Naive thymus-derived CD4-positive, alpha-beta T cell (primary cell): ENCODE results near the gene TMEM63C. TPM values are rescaled to one million over a fixed set of nuclear protein-coding genes. Genes with fewer than 3 reads are reported as not detected.

Experiments
- ATAC-seq: fragments of 150-1000 bp; cut with Tn5 transposase; 2 replicates; pipeline ENCODE4 v1.10.0; 2021; ENCODE audit warnings: mild to moderate bottlenecking, moderate library complexity
- CTCF ChIA-PET: fragments of 350-600 bp; sonication (Branson Sonifier 250); formaldehyde crosslinking; loops from one replicate; lab custom pipeline; 2021; ENCODE audit warnings: antibody characterized with exemption; lab: Charles Lee
- POLR2A ChIA-PET: fragments of 350-600 bp; sonication (Branson Sonifier 250); formaldehyde crosslinking; loops from one replicate; lab custom pipeline; 2021; ENCODE audit warnings: antibody characterized with exemption, inconsistent platforms; lab: Charles Lee
- DNase-seq, 9 donors: peaks; one replicate each; pipeline versions ENCODE4 v3.0.0 to v3.0.0-alpha.2; 2020 to 2022; ENCODE audit warnings: mixed read lengths in 1 of 9
- H3K27ac ChIP-seq: one replicate; pipeline ENCODE4 v1.7.0; 2013; ENCODE audit warnings: mild to moderate bottlenecking, low read depth, low read length, moderate library complexity
- H3K27me3 ChIP-seq, 2 donors: one replicate each; pipeline ENCODE4 v1.7.0; 2013; ENCODE audit warnings: low read length in 2 of 2, mild to moderate bottlenecking in 2 of 2, moderate library complexity in 2 of 2; ENCODE audit not compliant: control insufficient read depth in 2 of 2, insufficient read depth in 2 of 2
- H3K36me3 ChIP-seq, 3 experiments: 1 replicate in 2 of 3; 2 replicates in 1 of 3; pipeline ENCODE4 v1.7.0; 2013; ENCODE audit warnings: low read length in 3 of 3, mild to moderate bottlenecking in 3 of 3, moderate library complexity in 1 of 3; ENCODE audit not compliant: insufficient read depth in 3 of 3, control insufficient read depth in 2 of 3
- H3K4me1 ChIP-seq, 2 donors: one replicate each; pipeline ENCODE4 v1.7.0; 2013; ENCODE audit warnings: low read length in 2 of 2, mild to moderate bottlenecking in 2 of 2, moderate library complexity in 1 of 2; ENCODE audit not compliant: control insufficient read depth in 2 of 2, insufficient read depth in 2 of 2
- H3K4me3 ChIP-seq: 2 replicates; pipeline ENCODE4 v1.7.0; 2013; ENCODE audit warnings: mild to moderate bottlenecking, low read length
- H3K9me3 ChIP-seq, 3 experiments: 1 replicate in 2 of 3; 2 replicates in 1 of 3; pipeline ENCODE4 v1.7.0; 2013; ENCODE audit warnings: low read length in 3 of 3; ENCODE audit not compliant: control insufficient read depth in 2 of 3
- H3K27ac Mint-ChIP-seq, 9 donors: one replicate each; pipeline ENCODE4 v1.8.0; 2020 to 2022; ENCODE audit warnings: mixed read lengths in 9 of 9, mild to moderate bottlenecking in 8 of 9, moderate library complexity in 5 of 9, inconsistent platforms in 2 of 9
- H3K27me3 Mint-ChIP-seq, 5 donors: one replicate each; pipeline ENCODE4 v1.8.0; 2021 to 2022; ENCODE audit warnings: mixed read lengths in 5 of 5, mild to moderate bottlenecking in 1 of 5
- H3K36me3 Mint-ChIP-seq, 5 donors: one replicate each; pipeline ENCODE4 v1.8.0; 2020 to 2022; ENCODE audit warnings: mixed read lengths in 5 of 5, mild to moderate bottlenecking in 3 of 5, inconsistent platforms in 1 of 5
- H3K4me1 Mint-ChIP-seq, 7 donors: one replicate each; pipeline ENCODE4 v1.8.0; 2020 to 2022; ENCODE audit warnings: mixed read lengths in 7 of 7, mild to moderate bottlenecking in 3 of 7, inconsistent platforms in 1 of 7
- H3K4me3 Mint-ChIP-seq, 10 donors: one replicate each; pipeline ENCODE4 v1.8.0; 2020 to 2022; ENCODE audit warnings: mild to moderate bottlenecking in 10 of 10, mixed read lengths in 10 of 10, moderate library complexity in 6 of 10, inconsistent platforms in 2 of 10
- H3K9me3 Mint-ChIP-seq, 11 donors: one replicate each; pipeline ENCODE4 v1.8.0; 2020 to 2022; ENCODE audit warnings: mixed read lengths in 11 of 11, mild to moderate bottlenecking in 4 of 11, inconsistent platforms in 1 of 11, moderate library complexity in 1 of 11
- intact Hi-C, 2 donors: fragments of 100-400 bp; cut with micrococcal nuclease; formaldehyde crosslinking; loops; one replicate each; pipeline ENCODE4 v1.15.1; 2023
- polyA plus RNA-seq, 2 donors: library from polyadenylated mRNA; unstranded; fragments of 300-500 nt; fragmentation: Illumina TruSeq; gene quantifications; one replicate each; pipeline ENCODE4 v1.2.3, GENCODE V29; 2021
- total RNA-seq, 6 experiments: library from RNA in 5 of 6; stranded (reverse) in 5 of 6; gene quantifications; 1 replicate in 5 of 6; 2 replicates in 1 of 6; pipeline ENCODE4 v1.2.3 and lab custom pipeline; 2021 to 2026

The TMEM63C gene
- total and polyA plus RNA-seq, 7 experiments from 2014 or later, result 0.46 to 4.9 (median 0.80) TPM; not detected in 2

- ChIA-PET CTCF (no interaction called here), POLR2A (no interaction called here)
- Histone ChIP-seq H3K36me3 (no peaks in the 10 kb centered on the region), H3K9me3 (no peaks in the 10 kb centered on the region), H3K4me1 (no peaks in the 10 kb centered on the region), H3K27me3 (no peaks in the 10 kb centered on the region), H3K27ac (no peak overlapping the region), H3K4me3 (no peak overlapping the region)
- Mint-ChIP-seq H3K4me3 (no peak overlapping the region), H3K9me3 (no peaks in the 10 kb centered on the region), H3K4me1 (no peaks in the 10 kb centered on the region), H3K36me3 (no peaks in the 10 kb centered on the region), H3K27me3 (peaks cover 0 to 34% (median 15%) of the 10 kb centered on the region in 5 donors), H3K27ac (no peak overlapping the region)
- intact Hi-C loops, result no loop called here
- ATAC-seq (no peak), DNase-seq (no peak)
These were observed 76.1 kb downstream of the TMEM63C start for GRCh38 chr14:77257700-77258099.

GRCh38 chr14:77258566-77258965 is 77.0 kb downstream of the TMEM63C start:
- no peaks in the 10 kb centered on the region for H3K9me3 Mint-ChIP-seq
- Histone ChIP-seq H3K36me3 (no peaks in the 10 kb centered on the region), H3K27ac (no peak overlapping the region), H3K27me3 (no peaks in the 10 kb centered on the region), H3K4me1 (no peaks in the 10 kb centered on the region), H3K4me3 (no peak overlapping the region), H3K9me3 (no peaks in the 10 kb centered on the region)
- H3K36me3 Mint-ChIP-seq, result no peaks in the 10 kb centered on the region
- DNase-seq (no peak), ATAC-seq (no peak)
- H3K4me1 Mint-ChIP-seq, result no peaks in the 10 kb centered on the region
- peaks cover 0 to 29% (median 20%) of the 10 kb centered on the region in 5 donors for H3K27me3 Mint-ChIP-seq
- ChIA-PET POLR2A (no interaction called here), CTCF (no interaction called here)
- no peak overlapping the region for H3K4me3 Mint-ChIP-seq
- intact Hi-C loops, result no loop called here
- no peak overlapping the region for H3K27ac Mint-ChIP-seq

GRCh38 chr14:77259025-77259715 is 77.6 kb downstream of the TMEM63C start:
- Mint-ChIP-seq H3K27ac (no peak overlapping the region), H3K4me1 (no peaks in the 10 kb centered on the region), H3K27me3 (peaks cover 0 to 25% (median 20%) of the 10 kb centered on the region in 5 donors), H3K4me3 (no peak overlapping the region), H3K9me3 (no peaks in the 10 kb centered on the region), H3K36me3 (no peaks in the 10 kb centered on the region)
- ChIA-PET CTCF (no interaction called here), POLR2A (no interaction called here)
- Histone ChIP-seq H3K36me3 (no peaks in the 10 kb centered on the region), H3K27me3 (no peaks in the 10 kb centered on the region), H3K4me3 (no peak overlapping the region), H3K27ac (no peak overlapping the region), H3K9me3 (no peaks in the 10 kb centered on the region), H3K4me1 (no peaks in the 10 kb centered on the region)
- intact Hi-C loops, result no loop called here
- DNase-seq, result no peak
- no peak for ATAC-seq

DNA sequence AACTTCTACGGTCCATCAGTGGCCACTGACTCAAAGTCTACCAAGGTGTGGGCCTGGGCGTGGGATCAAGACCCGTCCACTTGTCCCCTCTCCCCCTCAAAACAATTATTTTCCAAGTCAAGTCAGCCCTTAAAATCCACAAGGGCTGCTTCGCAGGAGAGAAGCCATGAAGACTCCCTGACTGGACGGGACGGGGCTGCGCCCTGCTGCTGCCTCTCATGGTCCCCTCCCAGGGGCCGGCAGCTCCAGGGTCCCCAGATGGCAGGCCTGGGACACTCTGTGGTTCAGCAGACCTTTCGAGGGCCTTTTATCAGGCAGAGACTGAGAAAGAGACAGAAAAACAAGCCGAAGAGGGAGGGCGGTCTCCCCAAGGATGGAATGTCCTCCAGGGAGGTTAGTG is 78.6 kb downstream of the TMEM63C start:
- H3K4me1 ChIP-seq, result no peaks in the 10 kb centered on the region
- DNase-seq, result no peak
- Mint-ChIP-seq H3K4me3 (no peak overlapping the region), H3K36me3 (no peaks in the 10 kb centered on the region), H3K27ac (no peak overlapping the region), H3K4me1 (no peaks in the 10 kb centered on the region), H3K27me3 (peaks cover 0 to 25% (median 18%) of the 10 kb centered on the region in 5 donors), H3K9me3 (no peaks in the 10 kb centered on the region)
- H3K27ac ChIP-seq, result no peak overlapping the region
- intact Hi-C loops, result no loop called here
- no peaks in the 10 kb centered on the region for H3K27me3 ChIP-seq
- no peak for ATAC-seq
- no peaks in the 10 kb centered on the region for H3K36me3 ChIP-seq
- H3K9me3 ChIP-seq, result no peaks in the 10 kb centered on the region
- ChIA-PET CTCF (no interaction called here), POLR2A (no interaction called here)
- no peak overlapping the region for H3K4me3 ChIP-seq

DNA sequence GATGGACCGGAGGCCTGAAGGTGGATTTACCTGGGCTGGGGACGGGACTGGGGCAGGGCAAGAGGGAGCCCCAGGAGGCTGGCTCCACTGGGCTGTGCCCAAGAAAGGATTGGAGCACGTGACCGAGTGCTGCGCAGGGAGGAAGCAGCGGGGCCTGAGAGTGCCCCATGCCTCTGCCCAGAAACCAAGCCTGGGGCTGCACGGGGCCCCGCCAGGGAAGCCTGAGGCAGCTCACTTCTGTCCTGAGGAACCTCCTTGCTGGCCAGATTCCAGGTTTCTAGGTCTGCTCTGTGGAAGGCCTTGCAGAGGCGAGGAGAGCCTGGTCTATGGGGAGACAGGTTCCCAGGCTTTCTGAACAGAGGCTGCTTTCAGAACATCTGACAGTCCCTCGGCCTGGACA is 79.0 kb downstream of the TMEM63C start:
- Histone ChIP-seq H3K36me3 (no peaks in the 10 kb centered on the region), H3K27me3 (no peaks in the 10 kb centered on the region), H3K9me3 (no peaks in the 10 kb centered on the region), H3K4me1 (no peaks in the 10 kb centered on the region), H3K27ac (no peak overlapping the region), H3K4me3 (no peak overlapping the region)
- H3K36me3 Mint-ChIP-seq, result no peaks in the 10 kb centered on the region
- ChIA-PET CTCF (no interaction called here), POLR2A (no interaction called here)
- ATAC-seq (no peak), DNase-seq (no peak)
- H3K4me3 Mint-ChIP-seq, result no peak overlapping the region
- no peaks in the 10 kb centered on the region for H3K9me3 Mint-ChIP-seq
- no peak overlapping the region for H3K27ac Mint-ChIP-seq
- peaks cover 0 to 25% (median 18%) of the 10 kb centered on the region in 5 donors for H3K27me3 Mint-ChIP-seq
- H3K4me1 Mint-ChIP-seq, result no peaks in the 10 kb centered on the region
- intact Hi-C loops, result no loop called here

DNA sequence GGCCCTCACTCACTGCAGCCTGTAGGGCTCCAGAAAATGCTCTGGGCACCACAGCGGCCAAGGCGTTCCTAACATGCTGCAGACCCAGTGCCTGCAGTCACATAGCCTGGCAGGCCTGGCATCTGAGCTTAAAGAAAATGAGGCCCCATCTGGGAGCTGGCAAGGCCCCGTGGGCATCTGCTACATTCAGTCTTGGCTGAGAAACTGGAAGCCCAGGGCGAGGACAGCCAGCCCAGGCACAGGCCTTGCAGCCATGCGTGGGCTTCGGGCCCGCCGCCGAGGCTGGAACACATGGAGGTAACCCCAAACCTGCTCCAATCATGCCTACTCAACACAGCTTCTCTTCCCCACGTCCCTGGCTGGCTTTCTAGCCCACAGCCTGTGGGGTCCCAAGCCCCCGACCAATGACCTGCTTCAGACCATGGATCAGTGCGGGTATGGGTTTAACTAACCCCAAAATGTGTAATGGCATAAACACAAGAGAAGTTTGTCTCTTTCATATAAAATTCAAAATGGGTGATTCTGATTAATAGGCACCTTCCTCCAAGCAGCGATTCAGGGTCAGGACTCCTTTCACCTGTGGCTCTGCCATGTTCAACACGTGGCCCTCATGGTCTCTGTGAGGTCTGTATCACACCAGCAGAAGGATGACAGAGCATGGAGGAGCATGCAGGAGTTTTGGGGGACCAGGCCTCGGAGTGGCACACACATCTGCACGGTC is 83.0 kb downstream of the TMEM63C start:
- ChIA-PET POLR2A (no interaction called here), CTCF (no interaction called here)
- no peaks in the 10 kb centered on the region for H3K4me1 Mint-ChIP-seq
- no peaks in the 10 kb centered on the region for H3K4me1 ChIP-seq
- H3K9me3 Mint-ChIP-seq, result peaks cover 0 to 6% (median 2%) of the 10 kb centered on the region in 11 donors
- H3K27me3 Mint-ChIP-seq, result peaks cover 15 to 42% (median 33%) of the 10 kb centered on the region in 5 donors
- no peaks in the 10 kb centered on the region for H3K27me3 ChIP-seq
- no peak overlapping the region for H3K27ac ChIP-seq
- peaks cover 0 to 6% (median 2%) of the 10 kb centered on the region in 5 donors for H3K36me3 Mint-ChIP-seq
- ATAC-seq (no peak), DNase-seq (no peak)
- no peaks in the 10 kb centered on the region for H3K9me3 ChIP-seq
- H3K27ac Mint-ChIP-seq, result no peak overlapping the region
- no peak overlapping the region for H3K4me3 ChIP-seq
- H3K4me3 Mint-ChIP-seq, result no peak overlapping the region
- intact Hi-C loops, result no loop called here
- no peaks in the 10 kb centered on the region for H3K36me3 ChIP-seq

DNA sequence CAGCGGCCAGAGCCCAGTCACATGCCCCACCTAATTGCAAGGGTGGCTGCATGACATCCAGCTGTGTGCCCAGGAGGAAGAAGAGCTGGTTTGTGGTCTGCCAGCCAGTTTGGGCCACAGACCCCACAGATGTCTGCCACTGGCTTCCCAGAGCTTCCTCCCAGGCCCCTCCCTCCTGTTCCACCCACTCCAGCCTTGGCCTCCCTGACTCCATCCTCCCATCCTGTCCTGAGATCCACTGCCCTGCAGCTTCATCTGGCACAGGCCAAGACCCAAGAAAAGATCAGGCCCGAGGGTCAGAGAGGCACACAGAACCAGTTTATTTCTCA is 83.6 kb downstream of the TMEM63C start:
- Mint-ChIP-seq H3K4me3 (no peak overlapping the region), H3K36me3 (peaks cover 0 to 6% (median 2%) of the 10 kb centered on the region in 5 donors), H3K4me1 (peaks cover 0 to 3% (median 0%) of the 10 kb centered on the region in 7 donors), H3K27me3 (peaks cover 19 to 47% (median 35%) of the 10 kb centered on the region in 5 donors), H3K9me3 (peaks cover 0 to 6% (median 2%) of the 10 kb centered on the region in 11 donors), H3K27ac (no peak overlapping the region)
- Histone ChIP-seq H3K36me3 (no peaks in the 10 kb centered on the region), H3K27me3 (no peaks in the 10 kb centered on the region), H3K9me3 (no peaks in the 10 kb centered on the region), H3K4me3 (no peak overlapping the region), H3K27ac (no peak overlapping the region), H3K4me1 (no peaks in the 10 kb centered on the region)
- ChIA-PET POLR2A (no interaction called here), CTCF (no interaction called here)
- intact Hi-C loops, result no loop called here
- DNase-seq, result no peak
- no peak for ATAC-seq
